Mucosa of rectum (tissue), 2 donors: ENCODE measurements around the gene ARHGAP35.
"Not testable (repeated sequence)": the region's sequence is repeated elsewhere in the genome, so short reads cannot be mapped to it uniquely, and the experiment has no call there.

Experiments used
- H3K27ac ChIP-seq, 2 donors: one replicate each; pipeline ENCODE4 v1.7.0; 2013; ENCODE audit warnings: inconsistent platforms in 2 of 2, low read depth in 2 of 2, low read length in 2 of 2
- H3K27me3 ChIP-seq, 2 donors: one replicate each; pipeline ENCODE4 v1.7.0; 2013; ENCODE audit warnings: low read length in 2 of 2; ENCODE audit not compliant: control insufficient read depth in 2 of 2, insufficient read depth in 2 of 2
- H3K36me3 ChIP-seq, 2 donors: one replicate each; pipeline ENCODE4 v1.7.0; 2013; ENCODE audit warnings: low read length in 2 of 2; ENCODE audit not compliant: control insufficient read depth in 2 of 2, insufficient read depth in 2 of 2
- H3K4me1 ChIP-seq, 2 donors: one replicate each; pipeline ENCODE4 v1.7.0; 2013; ENCODE audit warnings: low read length in 2 of 2, mild to moderate bottlenecking in 1 of 2; ENCODE audit not compliant: control insufficient read depth in 2 of 2, insufficient read depth in 2 of 2
- H3K4me3 ChIP-seq, 2 donors: one replicate each; pipeline ENCODE4 v1.7.0; 2013; ENCODE audit warnings: low read length in 2 of 2
- H3K9ac ChIP-seq, 2 donors: one replicate each; pipeline ENCODE4 v1.7.0; 2013; ENCODE audit warnings: low read length in 2 of 2, low read depth in 1 of 2, mild to moderate bottlenecking in 1 of 2
- H3K9me3 ChIP-seq, 2 donors: one replicate each; pipeline ENCODE4 v1.7.0; 2013; ENCODE audit warnings: low read length in 2 of 2; ENCODE audit not compliant: control insufficient read depth in 2 of 2
- donor health status: healthy.
- donor health status: Normal muscosa, but diverticular disease.

Gene ARHGAP35

GRCh38 chr19:46867170-46867569, 6.4 kb downstream of the ARHGAP35 start:
- no peaks in the 10 kb centered on the region for H3K9me3 ChIP-seq
- no peak overlapping the region for H3K4me3 ChIP-seq
- H3K36me3 ChIP-seq: no peaks in the 10 kb centered on the region
- H3K27ac ChIP-seq: no peak overlapping the region
- peaks cover 25 to 34% of the 10 kb centered on the region in 2 donors for H3K4me1 ChIP-seq
- H3K27me3 ChIP-seq: no peaks in the 10 kb centered on the region
- H3K9ac ChIP-seq: no peak overlapping the region

GRCh38 chr19:46868025-46868802, 7.4 kb downstream of the ARHGAP35 start:
- peaks cover 14 to 26% of the 10 kb centered on the region in 2 donors for H3K4me1 ChIP-seq
- H3K36me3 ChIP-seq: no peaks in the 10 kb centered on the region
- H3K9ac ChIP-seq: no peak overlapping the region
- no peaks in the 10 kb centered on the region for H3K27me3 ChIP-seq
- no peak overlapping the region for H3K4me3 ChIP-seq
- H3K27ac ChIP-seq: no peak overlapping the region
- no peaks in the 10 kb centered on the region for H3K9me3 ChIP-seq

- not testable (repeated sequence) for H3K9me3 ChIP-seq, H3K4me3 ChIP-seq, H3K36me3 ChIP-seq, H3K27ac ChIP-seq, H3K27me3 ChIP-seq, H3K9ac ChIP-seq
- H3K4me1 ChIP-seq: peaks cover 2 to 13% of the 10 kb centered on the region in 2 donors
Observed at GRCh38 chr19:46871173-46871572, 10.4 kb downstream of the ARHGAP35 start.

- Histone ChIP-seq H3K4me3 (no peak overlapping the region), H3K27ac (no peak overlapping the region), H3K4me1 (no peaks in the 10 kb centered on the region), H3K9me3 (no peaks in the 10 kb centered on the region), H3K27me3 (no peaks in the 10 kb centered on the region), H3K9ac (no peak overlapping the region), H3K36me3 (no peaks in the 10 kb centered on the region)
Observed at GRCh38 chr19:46872967-46873366, 12.2 kb downstream of the ARHGAP35 start.

GRCh38 chr19:46875234-46875633, 14.4 kb downstream of the ARHGAP35 start:
- no peaks in the 10 kb centered on the region for H3K9me3 ChIP-seq
- H3K4me3 ChIP-seq: no peak overlapping the region
- no peak overlapping the region for H3K9ac ChIP-seq
- H3K27me3 ChIP-seq: no peaks in the 10 kb centered on the region
- no peaks in the 10 kb centered on the region for H3K36me3 ChIP-seq
- no peaks in the 10 kb centered on the region for H3K4me1 ChIP-seq
- no peak overlapping the region for H3K27ac ChIP-seq

- H3K36me3 ChIP-seq: no peaks in the 10 kb centered on the region
- H3K9me3 ChIP-seq: no peaks in the 10 kb centered on the region
- no peak overlapping the region for H3K27ac ChIP-seq
- H3K4me1 ChIP-seq: no peaks in the 10 kb centered on the region
- no peak overlapping the region for H3K9ac ChIP-seq
- no peaks in the 10 kb centered on the region for H3K27me3 ChIP-seq
- no peak overlapping the region for H3K4me3 ChIP-seq
Observed at GRCh38 chr19:46875657-46876056, 14.9 kb downstream of the ARHGAP35 start.

GRCh38 chr19:46878613-46879375, 18.0 kb downstream of the ARHGAP35 start:
- no peaks in the 10 kb centered on the region for H3K27me3 ChIP-seq
- no peaks in the 10 kb centered on the region for H3K4me1 ChIP-seq
- H3K9ac ChIP-seq: no peak overlapping the region
- no peaks in the 10 kb centered on the region for H3K9me3 ChIP-seq
- H3K36me3 ChIP-seq: no peaks in the 10 kb centered on the region
- H3K27ac ChIP-seq: no peak overlapping the region
- no peak overlapping the region for H3K4me3 ChIP-seq

- no peaks in the 10 kb centered on the region for H3K4me1 ChIP-seq
- no peaks in the 10 kb centered on the region for H3K27me3 ChIP-seq
- H3K9ac ChIP-seq: no peak overlapping the region
- no peaks in the 10 kb centered on the region for H3K9me3 ChIP-seq
- no peak overlapping the region for H3K4me3 ChIP-seq
- no peak overlapping the region for H3K27ac ChIP-seq
- H3K36me3 ChIP-seq: no peaks in the 10 kb centered on the region
Observed at GRCh38 chr19:46880431-46880830, 19.6 kb downstream of the ARHGAP35 start.

GRCh38 chr19:46881092-46881491, 20.3 kb downstream of the ARHGAP35 start:
- Histone ChIP-seq H3K9ac (no peak overlapping the region), H3K4me1 (no peaks in the 10 kb centered on the region), H3K36me3 (no peaks in the 10 kb centered on the region), H3K9me3 (no peaks in the 10 kb centered on the region), H3K4me3 (no peak overlapping the region), H3K27ac (no peak overlapping the region), H3K27me3 (no peaks in the 10 kb centered on the region)

- Histone ChIP-seq H3K9ac (no peak overlapping the region), H3K4me1 (no peaks in the 10 kb centered on the region), H3K27me3 (no peaks in the 10 kb centered on the region), H3K36me3 (no peaks in the 10 kb centered on the region), H3K4me3 (no peak overlapping the region), H3K9me3 (no peaks in the 10 kb centered on the region), H3K27ac (no peak overlapping the region)
Observed at GRCh38 chr19:46882034-46882433, 21.2 kb downstream of the ARHGAP35 start.
